Kasumi-1 (cell line): ENCODE measurements around the gene ETV3.
A peak's percentile ranks its signal among the peaks of the same experiment; 100 is the strongest.
"Not testable (repeated sequence)": the region's sequence is repeated elsewhere in the genome, so short reads cannot be mapped to it uniquely, and the experiment has no call there.

ENCODE experiments used
- DNase-seq, 2 experiments: peaks; one replicate each; lab custom pipeline; 2025; lab: John Stamatoyannopoulos, UW

The ETV3 gene

DNA sequence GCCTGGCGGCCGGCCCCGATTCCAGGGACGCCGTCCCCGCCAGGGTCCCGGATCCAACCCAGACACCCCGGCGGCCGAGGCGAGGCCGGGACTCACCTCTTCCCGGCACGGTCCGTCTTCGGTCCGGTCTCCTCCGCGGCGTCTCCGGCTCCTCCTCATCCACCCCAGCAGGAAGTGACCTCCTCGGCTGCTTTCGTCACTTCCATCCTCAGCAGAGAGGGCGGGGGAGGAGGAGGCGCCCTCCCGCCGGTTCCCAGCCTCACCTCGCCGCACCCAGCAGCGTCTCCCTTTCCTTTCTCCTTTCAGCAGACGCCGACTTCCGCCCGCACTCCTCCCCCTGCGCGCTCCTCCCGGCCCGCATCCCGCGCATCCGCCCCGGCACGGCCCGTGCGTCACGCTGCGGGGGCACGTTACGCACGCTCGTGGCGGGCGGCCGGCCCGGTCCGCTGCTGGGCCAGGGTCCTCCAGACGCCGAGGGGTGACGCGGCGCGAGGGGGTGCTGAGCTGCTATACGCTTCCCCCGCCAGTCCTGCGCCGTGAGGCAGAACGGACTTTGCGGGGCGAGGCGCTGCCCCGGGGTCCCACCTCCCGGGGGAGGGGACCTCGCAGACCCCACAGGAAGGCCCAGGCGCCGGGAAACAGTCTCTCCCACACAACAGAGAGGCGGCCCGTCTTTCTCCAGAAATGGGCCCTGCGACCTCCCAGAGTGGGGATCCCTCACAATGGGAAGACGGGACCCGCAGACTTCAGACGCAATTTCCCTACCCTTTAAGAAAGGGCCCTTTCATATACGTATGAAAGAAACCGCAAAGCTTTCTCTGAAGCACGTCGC, at the start of gene ETV3:
TSS of gene ETV3 (minus strand) at position 176 of the 832 bp plus-strand sequence. CDS start 2,043 bp downstream, outside the sequence.
- DNase-seq = peak; percentile 82 to 84

DNA sequence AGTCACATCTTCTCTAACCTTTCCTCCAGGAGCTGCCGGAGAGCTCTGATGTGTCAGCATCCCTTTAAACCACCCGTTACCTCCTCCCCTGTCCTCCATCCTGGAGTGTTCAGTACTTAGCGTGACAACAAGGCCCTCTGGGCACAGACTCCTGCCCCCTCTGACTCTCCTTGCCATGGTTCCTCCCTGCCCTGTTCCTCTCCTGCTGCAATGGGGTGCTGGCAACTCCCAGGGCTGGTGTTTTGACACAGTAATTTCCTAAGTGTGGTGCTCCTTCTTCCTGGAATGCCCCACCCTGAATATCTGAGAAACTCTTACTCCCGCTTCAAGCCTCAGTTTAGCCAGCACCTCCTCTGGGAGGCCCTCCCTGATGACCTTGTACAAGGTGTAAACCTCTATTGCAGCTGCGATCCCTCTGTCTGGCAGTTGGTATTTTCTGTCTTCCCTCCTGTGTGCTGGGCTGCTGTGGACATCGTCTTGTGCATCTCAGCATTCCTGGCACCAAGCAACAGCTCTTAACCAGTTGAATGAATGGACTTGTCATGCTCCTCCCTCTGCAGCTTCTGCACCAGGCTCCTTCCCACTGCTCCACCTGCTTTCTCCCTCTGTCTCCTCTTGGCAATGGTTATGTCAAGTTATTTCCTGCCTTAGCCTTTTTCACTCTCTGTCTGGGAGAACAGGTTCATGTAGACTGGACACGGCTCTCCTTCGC, 48.2 kb upstream of the ETV3 start:
- DNase-seq = no peak

DNA sequence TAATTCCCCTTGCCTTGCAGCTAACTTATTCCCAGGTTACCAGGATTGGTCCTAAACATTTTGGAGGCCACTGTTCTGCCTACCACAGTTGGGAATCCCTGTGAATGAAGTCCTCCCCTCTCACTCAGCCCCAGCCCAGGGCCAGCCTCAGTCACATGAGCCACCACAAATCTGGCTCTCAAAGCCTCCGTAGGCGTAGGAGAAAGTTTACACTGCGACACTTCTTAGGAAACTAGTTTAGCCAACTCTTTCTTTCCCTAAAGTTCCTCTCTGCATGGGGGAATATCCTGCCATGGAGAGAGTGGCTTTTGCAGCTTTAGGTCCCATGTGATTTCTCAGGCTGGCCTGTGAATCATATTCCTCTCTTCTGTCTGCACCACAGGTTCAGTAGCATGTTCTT, 45.7 kb upstream of the ETV3 start:
- no peak for DNase-seq

DNA sequence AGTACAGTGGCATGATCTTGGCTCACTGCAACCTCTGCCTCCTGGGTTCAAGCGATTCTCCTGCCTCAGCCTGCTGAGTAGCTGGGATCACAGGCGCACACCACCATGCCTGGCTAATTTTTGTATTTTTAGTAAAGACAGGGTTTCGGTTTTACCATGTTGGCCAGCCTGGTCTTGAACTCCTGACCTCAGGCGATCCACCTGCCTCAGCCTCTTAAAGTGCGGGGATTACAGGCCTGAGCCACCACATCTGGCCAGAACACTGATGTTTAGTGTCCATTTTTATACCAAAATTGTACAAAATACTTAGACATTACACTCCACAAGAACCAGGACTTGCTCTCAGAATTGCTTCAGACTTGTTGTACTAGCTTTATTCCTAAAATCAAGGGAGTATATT, 44.2 kb upstream of the ETV3 start:
- not testable (repeated sequence) for DNase-seq

DNA sequence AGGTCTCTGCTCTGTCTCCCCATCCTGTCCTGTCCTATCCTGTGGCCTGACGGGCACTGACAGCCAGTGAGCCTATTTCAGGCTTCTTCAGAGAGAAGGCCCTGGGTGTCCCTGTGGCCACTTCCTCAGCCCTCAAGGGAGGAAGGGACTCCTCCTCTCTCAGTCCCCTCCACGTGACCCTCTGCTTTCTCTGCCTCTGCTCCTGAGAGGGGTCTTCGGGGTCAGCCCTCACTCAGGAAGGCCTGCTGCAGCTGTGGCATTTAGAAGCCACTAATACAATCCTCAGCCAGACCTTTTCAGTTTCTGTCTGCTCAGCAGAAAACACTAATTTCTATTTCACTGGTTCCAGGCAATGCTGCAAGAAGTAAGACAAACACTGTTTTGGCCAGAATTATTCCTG, 43.6 kb upstream of the ETV3 start:
- DNase-seq = no peak

DNA sequence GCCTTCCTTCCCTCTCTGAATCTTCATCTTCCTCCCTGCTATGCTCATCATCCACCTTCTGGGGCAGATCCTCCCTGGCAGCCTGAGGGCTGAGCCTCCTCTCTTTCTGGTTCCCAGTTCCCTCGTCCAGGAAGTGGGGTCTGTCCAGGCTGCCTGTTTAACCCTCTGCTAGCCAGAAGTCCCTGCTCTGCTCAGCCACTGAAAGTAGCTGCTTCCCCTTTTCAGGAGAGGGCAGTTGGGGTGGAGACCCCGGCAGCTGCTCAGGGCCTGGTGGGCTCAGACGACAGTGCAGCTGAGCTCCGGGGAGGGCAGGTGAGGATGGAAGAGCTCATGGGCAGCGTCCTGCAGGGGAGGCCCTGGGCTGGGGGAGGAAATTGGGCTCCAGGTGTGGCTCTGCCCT, 43.1 kb upstream of the ETV3 start:
- no peak for DNase-seq

DNA sequence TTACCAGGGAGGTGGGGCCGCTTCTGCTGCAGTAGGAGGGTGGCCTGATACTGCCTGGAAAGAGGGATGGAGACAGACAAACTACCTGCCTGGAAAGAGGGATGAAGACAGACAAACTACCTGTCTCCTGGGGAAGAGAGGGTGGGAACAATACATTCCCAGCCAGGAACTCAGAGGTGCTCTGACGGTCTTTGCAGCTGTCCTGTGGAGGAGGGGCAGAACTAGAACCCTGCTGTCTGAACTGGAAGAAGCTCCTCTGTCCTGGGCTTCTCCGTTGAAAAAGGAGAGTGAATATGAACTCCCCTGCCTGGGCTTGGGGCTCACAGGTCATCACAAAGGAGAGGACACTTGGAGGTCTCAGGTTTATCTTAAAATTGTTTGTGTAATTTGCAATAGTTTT, 40.3 kb upstream of the ETV3 start:
- DNase-seq = peak; percentile 34 to 56

DNA sequence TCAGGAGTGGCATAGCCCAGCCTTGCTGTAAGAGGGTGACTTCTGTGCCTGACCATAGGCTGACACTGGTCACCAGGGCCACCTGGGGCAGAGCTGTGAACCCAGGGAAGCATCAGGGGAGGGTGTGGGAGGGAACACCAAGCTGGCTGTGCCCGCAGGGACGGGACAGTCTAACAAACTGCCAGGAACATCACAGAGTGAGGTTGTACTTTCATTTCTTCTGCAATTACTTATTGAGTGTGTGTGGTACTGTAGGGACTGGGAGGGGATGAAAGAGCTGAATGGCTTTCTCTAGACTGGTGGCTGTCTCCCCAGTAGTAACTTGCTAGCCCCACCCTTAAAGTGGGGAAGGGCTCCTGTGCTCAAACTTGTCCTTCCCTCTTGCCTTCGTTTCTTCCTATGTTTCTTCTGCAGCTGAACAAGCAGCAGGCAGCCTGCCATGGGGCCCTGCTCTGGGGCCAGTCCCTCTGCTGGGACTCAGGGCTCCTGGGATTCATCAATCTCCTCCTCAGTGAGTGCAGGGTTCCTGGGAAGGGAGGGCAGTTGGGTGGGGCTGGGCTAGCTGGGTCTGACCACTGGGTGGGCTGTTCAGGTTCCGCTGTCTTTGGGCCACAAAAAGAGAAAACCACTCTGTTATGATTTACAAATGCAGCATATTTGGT, 39.7 kb upstream of the ETV3 start:
- no peak for DNase-seq

DNA sequence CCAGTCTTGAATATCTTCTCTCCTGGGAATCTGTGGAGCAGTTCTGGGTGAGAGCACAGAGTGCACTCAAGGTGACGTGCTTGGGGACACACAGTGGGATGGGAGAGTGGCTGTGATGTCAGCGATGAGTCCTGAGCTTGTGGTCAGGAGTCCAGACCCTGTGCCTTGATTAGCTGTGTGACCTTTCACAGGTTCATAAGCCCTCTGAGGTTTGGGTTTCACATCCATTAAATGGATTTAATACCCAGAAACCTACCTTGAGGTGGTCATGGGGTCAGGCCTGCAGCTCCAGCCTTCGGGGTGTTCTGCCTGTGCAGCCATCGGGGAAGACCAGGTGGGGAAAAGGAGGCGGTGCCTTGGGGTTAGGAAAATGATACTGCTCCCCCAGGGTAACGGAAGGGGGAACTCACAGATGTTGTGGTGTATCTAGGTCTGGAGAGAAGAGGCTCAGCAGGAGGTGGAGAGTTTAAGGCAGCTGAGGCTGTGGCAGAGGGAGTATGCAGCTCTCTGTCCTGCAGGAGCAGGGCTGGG, 38.5 kb upstream of the ETV3 start:
- peak in 1 of 2 experiments; percentile 30 for DNase-seq

DNA sequence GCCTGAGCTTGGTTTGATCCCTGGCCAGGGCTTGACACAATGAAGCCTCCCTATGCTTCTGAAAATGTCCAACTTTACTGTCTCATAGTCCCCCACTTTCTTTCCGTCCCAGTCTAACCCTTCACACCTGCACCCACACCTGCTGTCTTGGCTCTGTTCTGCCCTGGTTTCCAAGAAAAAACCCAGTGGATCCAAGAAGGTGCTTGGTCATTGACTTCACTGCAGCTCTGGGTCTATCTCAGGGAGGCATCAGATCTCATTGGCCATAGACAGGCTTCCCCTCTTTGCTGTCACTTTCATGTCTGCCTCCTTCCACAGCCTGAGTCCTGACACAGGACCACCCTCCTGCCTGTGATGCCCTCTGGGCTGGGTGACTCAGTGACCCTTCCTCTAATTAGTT, 37.8 kb upstream of the ETV3 start:
- no peak for DNase-seq

DNA sequence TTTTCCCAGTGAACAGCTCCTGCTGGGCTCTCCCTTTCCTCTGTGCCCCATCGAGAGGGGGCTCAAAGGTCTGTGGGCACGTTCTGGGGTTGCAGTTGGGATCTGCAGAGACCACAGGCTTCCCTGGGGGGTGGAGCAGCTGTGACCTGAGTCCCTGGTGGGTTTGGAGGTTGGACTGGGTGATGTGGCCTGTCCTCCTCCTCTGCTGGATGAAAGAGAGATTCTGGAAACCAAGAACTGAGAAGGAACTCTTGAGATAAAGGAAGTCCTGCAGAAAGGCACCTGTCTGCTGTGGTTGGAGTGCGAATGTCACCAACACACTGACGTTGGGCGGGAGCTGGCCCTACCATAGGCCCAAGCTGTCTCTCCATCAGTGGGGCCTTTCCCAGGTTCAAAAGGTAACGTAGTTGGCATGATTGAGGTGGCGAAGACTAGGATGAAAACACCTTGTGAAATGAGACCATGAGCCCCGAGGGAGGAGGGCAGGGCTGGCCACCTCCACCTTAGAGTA, 35.8 kb upstream of the ETV3 start:
- no peak for DNase-seq

DNA sequence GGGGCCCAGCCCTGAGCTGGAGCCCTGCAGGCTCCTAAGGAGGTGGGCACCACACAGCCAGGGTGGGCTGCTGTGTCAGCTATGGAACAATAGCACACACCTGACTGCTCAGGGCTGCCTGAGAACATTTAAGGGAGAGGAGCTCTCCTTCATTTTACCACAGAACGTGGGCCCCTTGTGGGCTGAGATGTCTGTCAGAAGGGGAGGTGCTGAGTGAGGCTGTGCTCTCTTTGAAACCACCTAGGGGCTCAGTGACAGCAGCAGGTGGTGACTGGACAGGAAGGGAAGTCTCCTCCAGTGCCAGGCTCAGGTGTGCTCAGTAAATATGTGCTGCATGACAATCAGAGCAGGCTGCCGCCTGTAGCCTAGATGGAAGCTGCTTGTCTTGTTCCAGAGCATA, 35.0 kb upstream of the ETV3 start:
- DNase-seq = not testable (repeated sequence)

DNA sequence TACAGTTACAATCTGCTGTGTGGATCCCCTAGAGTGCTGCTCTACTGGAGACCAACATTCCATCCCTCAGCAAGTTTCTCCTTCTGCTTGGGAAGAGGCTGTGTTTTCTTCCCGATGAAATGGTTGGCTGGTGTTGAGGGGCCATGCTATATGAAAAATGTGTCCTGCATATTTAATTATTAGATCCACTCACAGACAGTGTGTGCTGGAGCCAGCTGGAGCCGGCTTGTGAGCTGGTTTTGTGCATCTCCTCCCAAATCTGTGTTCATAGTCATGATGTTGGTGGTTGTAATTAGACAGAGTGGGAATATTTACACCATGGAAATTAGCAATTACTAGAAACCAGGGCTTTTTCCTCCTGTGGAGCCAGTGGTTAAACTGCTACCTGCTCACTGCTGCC, 34.4 kb upstream of the ETV3 start:
- DNase-seq = not testable (repeated sequence)

DNA sequence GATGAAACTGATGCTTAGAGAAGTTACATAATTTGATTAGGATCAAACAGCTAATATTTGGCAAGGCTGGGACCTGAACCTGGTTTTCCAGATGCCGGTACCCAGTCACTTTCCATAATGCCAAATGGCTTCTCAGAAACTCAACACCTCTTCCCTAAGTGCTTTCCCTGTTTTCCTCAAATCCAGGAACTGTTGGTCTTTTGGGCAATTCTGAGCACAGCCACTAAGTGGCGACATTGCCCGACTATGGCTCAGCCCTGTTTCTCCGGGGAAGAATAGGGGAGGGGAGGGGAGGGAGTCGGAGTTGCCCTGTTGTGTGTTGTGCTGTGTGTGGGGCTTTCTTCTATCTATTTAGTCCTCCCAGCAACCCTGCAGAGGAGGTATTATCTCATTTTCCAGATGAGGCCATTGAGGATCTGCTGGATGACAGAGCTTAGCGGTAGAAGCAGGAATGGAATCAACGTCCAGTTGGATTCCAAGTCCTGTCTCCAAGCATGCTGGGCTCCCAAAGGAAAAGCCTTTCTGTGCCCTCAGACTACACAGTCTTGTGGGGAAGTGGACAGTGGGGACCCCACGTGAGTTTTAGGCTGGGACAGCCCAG, 33.8 kb upstream of the ETV3 start:
- DNase-seq = not testable (repeated sequence)

DNA sequence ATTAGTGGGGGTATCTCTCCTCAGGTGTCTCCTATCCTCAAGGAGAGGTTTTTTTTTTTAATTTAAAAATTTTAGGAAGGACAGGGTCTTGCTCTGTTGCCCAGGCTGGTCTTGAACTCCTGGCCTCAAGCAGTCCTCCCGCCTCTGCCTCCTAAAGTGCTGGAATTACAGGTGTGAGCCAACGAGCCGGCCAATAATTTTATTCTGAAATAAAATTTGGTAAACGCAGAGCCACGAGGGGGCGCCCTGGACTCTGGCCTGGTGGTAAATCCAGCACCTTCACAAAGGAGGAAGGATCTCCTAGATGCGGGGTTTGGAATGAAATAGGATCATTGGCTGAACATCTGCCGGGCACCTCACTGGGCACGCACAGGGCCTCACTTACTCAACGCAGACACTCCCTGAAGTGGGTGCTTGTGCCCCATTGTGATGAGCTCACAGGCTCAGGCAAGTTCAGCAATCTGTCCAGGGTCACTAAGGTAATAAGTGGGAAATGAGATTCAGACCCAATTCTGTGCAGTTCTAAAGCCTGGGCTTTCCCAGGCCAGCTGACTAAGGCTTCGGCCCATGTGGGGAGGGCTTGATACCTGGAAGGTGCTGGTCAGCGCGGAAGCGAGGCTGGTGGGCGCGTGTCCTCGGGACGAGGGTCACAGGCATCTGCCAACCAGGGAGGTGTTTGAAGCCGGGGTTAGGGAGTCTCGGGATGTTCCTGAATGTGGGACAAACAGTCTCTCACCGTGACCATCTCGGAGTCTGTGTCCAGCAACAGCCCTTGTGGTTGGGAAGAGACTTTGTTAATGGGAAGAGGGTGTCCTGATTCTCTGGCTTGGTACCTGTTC, 32.7 kb upstream of the ETV3 start:
- peak; percentile 48 to 68 for DNase-seq

DNA sequence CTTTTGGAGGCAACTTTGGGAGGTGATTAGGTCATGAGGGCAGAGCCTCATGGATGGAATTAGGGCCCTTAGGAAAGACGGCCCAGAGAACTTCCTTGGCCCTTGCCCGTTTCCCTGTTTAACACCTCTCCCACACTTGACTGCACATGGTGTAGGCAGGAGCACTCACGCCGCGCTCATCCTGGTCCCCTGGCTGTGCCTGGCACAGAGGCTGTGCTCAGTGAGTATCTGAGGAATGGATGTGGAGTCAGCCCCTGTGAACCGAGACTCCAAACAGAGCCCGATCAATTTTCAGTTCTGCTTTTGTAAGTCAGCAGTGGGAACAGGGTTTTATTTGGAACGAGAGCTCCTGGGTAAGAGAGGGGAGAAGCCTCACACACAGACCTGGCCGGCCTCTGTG, 29.8 kb upstream of the ETV3 start:
- DNase-seq = no peak

DNA sequence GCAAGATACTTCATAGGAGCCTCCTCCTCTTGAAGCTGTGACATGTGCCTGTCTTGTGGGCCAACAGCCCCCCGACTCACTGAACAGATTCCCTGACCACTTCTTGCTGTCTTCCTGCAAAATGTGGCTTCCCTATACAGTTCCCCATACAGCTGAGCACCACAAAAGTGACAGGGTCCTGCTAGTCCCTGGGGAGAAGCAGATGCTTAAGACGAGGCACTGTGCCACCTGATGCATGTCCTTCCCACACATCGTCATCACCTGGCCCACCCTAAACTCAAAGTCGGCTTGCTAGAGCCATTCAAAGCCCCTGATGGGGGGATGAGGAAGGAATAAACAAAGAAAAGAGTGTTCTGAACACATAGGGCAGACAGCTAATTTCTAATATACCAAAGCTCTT, 29.2 kb upstream of the ETV3 start:
- DNase-seq = no peak

DNA sequence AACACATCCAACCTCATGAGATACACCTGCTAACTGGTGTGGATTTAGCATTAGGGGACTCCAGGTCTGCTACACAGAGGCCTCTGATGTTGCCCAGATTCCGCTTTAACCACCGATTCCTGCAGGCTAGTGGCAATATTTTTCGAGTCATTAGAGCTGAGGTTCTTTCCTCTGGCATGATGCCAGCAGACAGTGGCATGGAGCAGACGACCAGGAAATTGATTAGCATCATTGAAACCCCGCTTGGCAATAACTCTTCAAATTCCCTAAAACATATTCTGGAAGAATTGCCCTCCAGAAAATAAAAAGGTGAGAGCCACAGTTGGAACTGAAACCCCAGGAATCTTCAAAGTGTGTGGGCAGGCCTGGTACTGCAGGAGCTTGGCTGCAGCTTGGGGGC, 28.4 kb upstream of the ETV3 start:
- no peak for DNase-seq

DNA sequence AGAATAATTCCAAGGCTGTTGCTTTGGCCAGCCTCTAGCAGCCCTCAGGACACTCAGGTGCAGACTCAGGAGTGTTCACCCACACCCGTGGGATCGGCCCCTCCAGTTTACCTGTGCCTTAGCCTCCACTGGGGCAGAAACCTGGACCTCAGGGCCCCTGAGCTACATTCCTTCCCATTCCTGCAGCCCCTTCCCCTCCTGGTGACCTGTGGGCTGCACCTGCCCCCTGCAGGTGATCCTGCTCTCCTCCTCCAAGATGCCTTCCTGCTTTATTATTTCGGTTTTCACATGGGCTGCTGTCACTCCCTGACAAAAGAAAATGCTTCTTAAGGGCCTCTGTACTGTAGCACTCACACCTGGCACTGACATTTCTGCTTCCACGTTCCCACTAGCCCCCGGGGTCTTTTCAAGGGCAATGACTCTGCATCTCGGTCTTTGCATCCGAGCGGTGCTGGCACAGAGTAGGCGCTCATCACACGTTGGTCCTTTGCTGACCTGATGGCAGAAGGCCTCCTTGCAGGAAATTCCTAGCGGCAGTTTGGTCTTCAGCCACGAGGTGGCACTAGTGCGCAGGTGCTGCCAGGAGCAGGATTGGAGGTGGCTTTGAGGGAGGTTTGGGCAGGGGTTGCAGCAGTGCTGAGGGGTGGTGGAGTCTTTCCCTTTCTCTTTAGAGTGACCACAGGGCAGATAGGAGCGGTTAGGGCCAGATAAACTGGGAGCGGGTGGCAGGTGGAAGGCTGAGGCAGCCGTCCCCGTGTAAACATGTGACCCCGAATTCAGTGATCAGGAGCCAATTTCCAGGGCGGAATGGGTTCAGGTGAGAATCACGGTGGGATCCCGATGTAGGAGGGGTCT, 25.3 kb upstream of the ETV3 start:
- peak; percentile 42 to 67 for DNase-seq

DNA sequence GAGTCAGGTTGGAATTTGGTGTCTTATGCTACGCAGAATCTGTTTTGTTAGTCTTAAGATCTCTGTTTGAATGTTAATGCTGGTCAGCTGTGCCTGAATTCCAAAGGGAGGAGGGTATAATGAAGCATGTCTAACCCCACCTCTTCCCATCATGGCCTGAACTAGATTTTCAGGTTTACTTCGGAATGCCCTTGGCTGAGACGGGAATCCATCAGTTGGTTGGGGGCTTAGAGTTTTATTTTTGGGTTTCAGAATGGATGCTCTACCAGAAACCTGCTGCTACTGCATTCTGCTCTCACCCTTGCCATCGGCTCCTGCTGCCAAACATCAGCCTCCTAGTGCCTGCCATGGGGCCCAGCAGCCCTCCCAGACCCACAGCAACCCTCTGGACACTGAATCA, 24.1 kb upstream of the ETV3 start:
- no peak for DNase-seq
